Omental fat pad (tissue), 4 donors: ENCODE data around the gene CEP162. TPM values are rescaled to one million over a fixed set of nuclear protein-coding genes. Genes with fewer than 3 reads are reported as not detected.
"Not testable (repeated sequence)": the region's sequence is repeated elsewhere in the genome, so short reads cannot be mapped to it uniquely, and the experiment has no call there.

Experiments
- ATAC-seq: fragments of 150-250 bp; one replicate; pipeline ENCODE4 v1.9.1; 2016; ENCODE audit warnings: mild to moderate bottlenecking, moderate library complexity; ENCODE audit not compliant: low FRiP score
- DNase-seq: peaks from one replicate; pipeline ENCODE4 v3.0.0-alpha.2; 2019; ENCODE audit warnings: low spot score
- total RNA-seq, 4 donors: library from RNA; depleted of rRNA; stranded (reverse); fragments of >200 nt; gene quantifications; one replicate each; pipeline ENCODE4 v1.1.0, GENCODE V29; 2016
- TF ChIP-seq, protein P1 (sequence below), 3 donors: fragments of 450-650 bp; IDR thresholded peaks; one replicate each; pipeline ENCODE4 v1.5.1; 2016 to 2017; ENCODE audit warnings: antibody characterized with exemption in 3 of 3, mild to moderate bottlenecking in 3 of 3, moderate library complexity in 2 of 3

Gene CEP162
- total RNA-seq, 4 donors from 2014 or later, result 5.3 to 15.8 (median 6.0) TPM

DNA sequence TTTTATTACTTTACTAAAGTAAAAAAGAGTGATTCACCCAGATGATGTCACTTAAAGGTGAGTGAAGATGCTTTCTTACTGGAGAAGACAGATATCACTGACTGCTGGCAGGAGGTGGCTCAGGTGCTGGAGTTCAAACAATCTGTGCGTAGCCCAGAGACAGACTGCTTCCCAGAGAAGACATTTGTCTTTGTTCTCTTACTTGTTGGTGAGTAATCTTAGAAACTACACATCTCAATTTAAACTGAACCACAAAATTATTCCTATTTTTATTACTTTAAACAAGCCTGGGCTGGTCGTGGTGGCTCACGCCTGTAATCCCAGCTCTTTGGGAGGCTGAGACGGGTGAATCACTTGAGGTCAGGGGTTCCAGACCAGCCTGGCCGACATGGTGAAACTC, 92.2 kb downstream of the CEP162 start:
- DNase-seq (no peak), ATAC-seq (no peak)
- TF ChIP-seq, protein P1, sequence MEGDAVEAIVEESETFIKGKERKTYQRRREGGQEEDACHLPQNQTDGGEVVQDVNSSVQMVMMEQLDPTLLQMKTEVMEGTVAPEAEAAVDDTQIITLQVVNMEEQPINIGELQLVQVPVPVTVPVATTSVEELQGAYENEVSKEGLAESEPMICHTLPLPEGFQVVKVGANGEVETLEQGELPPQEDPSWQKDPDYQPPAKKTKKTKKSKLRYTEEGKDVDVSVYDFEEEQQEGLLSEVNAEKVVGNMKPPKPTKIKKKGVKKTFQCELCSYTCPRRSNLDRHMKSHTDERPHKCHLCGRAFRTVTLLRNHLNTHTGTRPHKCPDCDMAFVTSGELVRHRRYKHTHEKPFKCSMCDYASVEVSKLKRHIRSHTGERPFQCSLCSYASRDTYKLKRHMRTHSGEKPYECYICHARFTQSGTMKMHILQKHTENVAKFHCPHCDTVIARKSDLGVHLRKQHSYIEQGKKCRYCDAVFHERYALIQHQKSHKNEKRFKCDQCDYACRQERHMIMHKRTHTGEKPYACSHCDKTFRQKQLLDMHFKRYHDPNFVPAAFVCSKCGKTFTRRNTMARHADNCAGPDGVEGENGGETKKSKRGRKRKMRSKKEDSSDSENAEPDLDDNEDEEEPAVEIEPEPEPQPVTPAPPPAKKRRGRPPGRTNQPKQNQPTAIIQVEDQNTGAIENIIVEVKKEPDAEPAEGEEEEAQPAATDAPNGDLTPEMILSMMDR (IDR thresholded peaks at IDR 0.05), result no peak

GRCh38 chr6:84133385-84133784, 94.1 kb downstream of the CEP162 start:
- not testable (repeated sequence) for ATAC-seq, DNase-seq

DNA sequence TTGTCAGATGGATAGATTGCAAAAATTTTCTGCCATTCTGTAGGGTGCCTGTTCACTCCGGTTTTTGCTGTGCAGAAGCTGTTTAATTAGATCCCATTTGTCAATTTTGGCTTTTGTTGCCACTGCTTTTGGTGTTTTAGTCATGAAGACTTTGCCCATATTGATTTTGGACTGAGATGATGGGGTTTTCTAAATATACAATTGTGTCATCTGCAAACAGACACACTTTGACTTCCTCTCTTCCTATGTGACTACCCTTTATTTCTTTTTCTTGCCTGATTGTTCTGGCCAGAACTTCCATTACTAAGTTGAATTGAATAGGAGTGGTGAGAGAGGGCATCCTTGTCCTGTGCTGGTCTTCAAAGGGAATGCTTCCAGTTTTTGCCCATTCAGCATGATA, 97.9 kb downstream of the CEP162 start:
- DNase-seq, ATAC-seq: not testable (repeated sequence)

- DNase-seq (no peak), ATAC-seq (no peak)
- TF ChIP-seq, protein P1 (IDR thresholded peaks at IDR 0.05), result no peak
Measured at GRCh38 chr6:84123186-84123585, 104.3 kb downstream of the CEP162 start.

- TF ChIP-seq, protein P1 (IDR thresholded peaks at IDR 0.05), result no peak
- ATAC-seq, result no peak
- no peak for DNase-seq
Measured at GRCh38 chr6:84119277-84119676, 108.2 kb downstream of the CEP162 start.

- TF ChIP-seq, protein P1 (IDR thresholded peaks at IDR 0.05), result no peak
- ATAC-seq, result no peak
- no peak for DNase-seq
Measured at GRCh38 chr6:84118191-84118590, 109.3 kb downstream of the CEP162 start.

DNA sequence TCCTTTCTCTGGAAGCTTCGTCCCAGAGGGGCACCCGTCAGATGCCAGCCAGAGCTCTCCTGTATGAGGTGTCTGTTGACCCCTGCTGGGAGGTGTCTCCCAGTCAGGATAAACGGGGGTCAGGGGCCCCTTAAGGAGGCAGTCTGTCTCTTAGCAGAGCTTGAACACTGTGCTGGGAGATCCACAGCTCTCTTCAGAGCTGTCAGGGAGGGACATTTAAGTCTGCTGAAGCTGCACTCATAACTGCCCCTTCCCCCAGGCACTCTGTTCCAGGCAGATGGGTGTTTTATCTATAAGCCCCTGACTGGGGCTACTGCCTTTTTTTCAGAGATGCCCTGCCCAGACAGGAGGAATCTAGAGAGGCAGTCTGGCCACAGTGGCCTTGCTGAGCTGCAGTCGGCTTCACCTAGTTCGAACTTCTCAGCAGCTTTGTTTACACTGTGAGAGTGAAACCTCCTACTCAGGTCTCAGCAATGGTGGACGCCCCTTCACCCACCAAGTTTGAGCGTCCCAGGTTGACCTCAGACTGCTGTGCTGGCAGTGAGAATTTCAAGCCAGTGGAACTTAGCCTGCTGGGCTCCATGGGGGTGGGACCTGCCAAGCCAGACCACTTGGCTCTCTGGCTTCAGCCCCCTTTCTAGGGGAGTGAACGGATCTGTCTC, 112.4 kb downstream of the CEP162 start:
- not testable (repeated sequence) for DNase-seq, ATAC-seq

GRCh38 chr6:84111351-84111750, 116.1 kb downstream of the CEP162 start:
- DNase-seq, ATAC-seq: not testable (repeated sequence)

- no peak for DNase-seq
- no peak for ATAC-seq
- TF ChIP-seq, protein P1 (IDR thresholded peaks at IDR 0.05), result no peak
Measured at GRCh38 chr6:84107495-84107894, 119.9 kb downstream of the CEP162 start.

GRCh38 chr6:84105215-84105924, 122.1 kb downstream of the CEP162 start:
- not testable (repeated sequence) for ATAC-seq

More at GRCh38 chr6:84105215-84105924, 122.1 kb downstream of the CEP162 start:
- DNase-seq, result not testable (repeated sequence)
